Frontal cortex (tissue), 4 donors: Measurements from ENCODE around the gene CHTF18. TPM values are rescaled to one million over a fixed set of nuclear protein-coding genes. Genes with fewer than 3 reads are reported as not detected.
"Not testable (repeated sequence)": the region's sequence is repeated elsewhere in the genome, so short reads cannot be mapped to it uniquely, and the experiment has no call there.

Experiments used
- DNase-seq, 2 donors: peaks; one replicate each; pipeline ENCODE4 v3.0.0; 2012; ENCODE audit warnings: low spot score in 2 of 2
- FAIRE-seq: peaks from 2 replicates; lab custom pipeline; 2012; peaks lifted over from hg19 to GRCh38; lab: Jason Lieb, UNC
- total RNA-seq: library from RNA; depleted of rRNA; stranded (reverse); fragments of >200 nt; gene quantifications from one replicate; pipeline ENCODE4 v1.2.3, GENCODE V29; 2014
- donor health status: control.
- donor health status: control.
- donor health status: control.

CHTF18 gene
- 9.8 TPM for total RNA-seq

DNA sequence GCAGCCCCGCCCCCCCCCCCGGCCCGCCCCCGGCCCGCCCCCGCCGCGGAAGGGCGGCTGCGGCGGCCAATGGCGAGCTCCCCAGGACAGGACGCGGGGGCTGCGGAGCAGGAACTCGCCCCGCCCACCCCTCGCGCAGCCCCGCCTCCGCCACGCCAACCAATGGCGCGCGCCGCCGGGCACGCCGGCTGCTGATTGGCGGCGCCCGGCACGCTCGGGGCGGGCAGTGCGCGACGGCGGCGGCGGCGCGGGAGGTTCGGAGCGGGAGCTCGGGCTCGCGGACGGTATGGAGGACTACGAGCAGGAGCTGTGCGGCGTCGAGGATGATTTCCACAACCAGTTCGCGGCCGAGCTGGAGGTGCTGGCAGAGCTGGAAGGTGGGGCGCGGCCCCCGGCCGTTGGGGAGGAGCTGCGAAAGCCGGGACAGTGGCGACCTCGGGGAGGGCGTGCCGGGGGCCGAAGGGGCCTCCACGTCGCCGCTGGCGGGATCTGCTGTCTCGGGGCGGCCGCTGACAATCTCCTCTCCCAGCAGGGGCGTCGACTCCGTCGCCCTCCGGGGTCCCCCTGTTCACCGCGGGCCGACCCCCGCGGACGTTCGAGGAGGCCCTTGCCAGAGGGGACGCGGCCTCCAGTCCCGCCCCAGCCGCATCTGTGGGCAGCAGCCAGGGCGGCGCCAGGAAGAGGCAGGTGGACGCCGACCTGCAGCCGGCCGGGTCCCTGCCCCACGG, at the start of gene CHTF18:
Gene CHTF18, plus strand, starts transcription at position 222 of the 728 bp plus-strand sequence. Its CDS starts 65 bp downstream, at position 287.
- DNase-seq (peak; percentile 100), FAIRE-seq (no peak)

DNA sequence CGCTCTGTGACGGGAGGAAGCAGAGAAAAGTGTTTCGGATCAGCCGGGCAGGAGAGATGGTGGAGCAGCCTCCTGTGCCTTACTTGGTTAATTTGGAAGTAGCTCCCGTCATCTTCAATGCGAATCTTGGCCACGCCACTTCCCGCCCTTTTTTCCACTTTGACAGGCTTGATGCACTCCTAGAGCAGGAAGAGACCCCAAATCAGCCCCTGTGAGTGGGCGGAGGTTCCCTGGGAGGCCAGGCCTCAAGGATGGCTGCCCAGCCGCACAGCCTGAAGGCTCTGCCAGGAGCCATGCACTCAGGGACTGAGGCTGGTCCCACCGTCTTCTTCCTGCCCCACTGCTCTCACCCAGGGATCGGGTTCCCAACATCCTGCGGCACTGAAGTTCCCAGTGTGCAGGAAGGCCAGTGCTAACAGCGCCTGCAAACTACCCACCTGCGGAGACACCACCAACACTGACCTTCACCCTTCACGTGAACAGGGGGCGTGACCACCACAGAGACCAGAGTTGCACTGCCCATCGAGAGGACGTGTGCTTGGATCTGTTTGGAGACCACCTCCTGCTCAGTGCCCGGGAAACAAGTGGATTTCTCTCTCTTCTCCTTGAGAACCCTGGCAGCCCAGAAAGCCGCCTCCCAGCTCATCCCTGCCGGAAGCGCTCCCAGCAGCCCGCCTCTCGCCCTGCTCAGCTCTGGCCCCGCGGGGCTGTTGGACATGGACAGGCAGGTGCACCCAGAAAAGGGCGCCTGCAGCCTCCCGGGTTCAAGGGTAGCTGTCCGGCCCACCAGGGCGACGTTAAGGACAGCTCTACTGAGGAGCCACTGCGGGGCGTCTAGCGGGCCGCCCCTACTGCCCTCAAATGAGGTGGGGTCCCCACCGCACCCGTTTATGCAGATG, 48.6 kb upstream of the CHTF18 start:
- FAIRE-seq = no peak
- DNase-seq = no peak

DNA sequence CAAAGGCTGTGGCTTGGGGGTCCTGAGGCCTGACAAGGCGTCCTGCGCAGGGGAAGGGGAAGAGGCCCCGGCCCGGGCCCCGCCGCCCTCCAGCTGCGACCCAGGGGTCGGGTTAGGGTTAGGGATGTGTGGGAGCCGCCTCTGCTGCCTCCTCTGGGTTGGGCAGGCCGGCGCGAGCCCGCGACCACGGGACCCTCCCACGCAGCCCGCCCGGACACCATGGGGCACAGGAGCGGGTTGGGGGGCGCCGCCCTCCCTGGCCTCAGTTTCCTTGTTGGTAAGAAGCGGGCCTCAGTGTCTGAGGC, 48.0 kb upstream of the CHTF18 start:
- DNase-seq (peak in 1 of 2 donors; percentile 47), FAIRE-seq (no peak)

DNA sequence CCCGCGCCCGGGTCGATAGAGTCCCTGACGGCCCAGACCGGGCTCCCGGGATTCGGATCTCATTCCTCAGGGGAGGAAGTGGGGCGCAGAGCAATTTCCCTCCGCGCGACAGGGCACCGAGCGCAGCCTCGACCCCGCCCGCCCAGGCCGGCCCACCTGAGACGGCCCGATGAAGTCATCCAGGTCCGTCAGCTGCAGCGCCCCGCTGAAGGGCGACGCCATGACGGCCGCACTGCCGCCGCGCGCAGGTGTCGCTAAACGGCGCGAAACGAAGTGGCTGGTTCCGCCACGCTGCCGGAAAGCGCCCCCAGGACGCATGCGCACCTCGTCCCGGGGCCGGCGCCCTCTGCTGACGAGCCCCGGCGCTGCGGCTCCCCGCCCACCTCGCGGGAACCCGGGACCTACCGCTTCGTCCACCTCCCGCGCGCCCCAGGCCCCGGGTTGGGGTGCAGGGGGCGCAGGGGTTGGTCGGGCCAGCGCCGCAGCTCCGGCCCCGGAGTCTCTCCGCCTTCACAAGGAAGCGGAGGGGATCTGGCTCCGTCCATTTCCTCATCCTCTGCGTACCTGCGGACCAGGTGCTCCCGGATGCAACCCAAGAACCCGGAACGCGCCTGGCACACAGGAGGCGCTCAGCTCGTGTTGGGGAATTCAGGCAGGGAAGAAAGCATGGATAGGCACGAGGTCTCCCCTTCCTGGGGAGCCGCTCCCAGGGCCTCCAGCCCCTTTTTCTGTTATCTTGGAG, 47.5 kb upstream of the CHTF18 start, which contains the start of gene CIAO3:
Gene CIAO3, minus strand, starts transcription at position 234 of the 742 bp plus-strand sequence. Its CDS starts 12 bp downstream, at position 222.
- DNase-seq = peak; percentile 98
- FAIRE-seq = no peak

DNA sequence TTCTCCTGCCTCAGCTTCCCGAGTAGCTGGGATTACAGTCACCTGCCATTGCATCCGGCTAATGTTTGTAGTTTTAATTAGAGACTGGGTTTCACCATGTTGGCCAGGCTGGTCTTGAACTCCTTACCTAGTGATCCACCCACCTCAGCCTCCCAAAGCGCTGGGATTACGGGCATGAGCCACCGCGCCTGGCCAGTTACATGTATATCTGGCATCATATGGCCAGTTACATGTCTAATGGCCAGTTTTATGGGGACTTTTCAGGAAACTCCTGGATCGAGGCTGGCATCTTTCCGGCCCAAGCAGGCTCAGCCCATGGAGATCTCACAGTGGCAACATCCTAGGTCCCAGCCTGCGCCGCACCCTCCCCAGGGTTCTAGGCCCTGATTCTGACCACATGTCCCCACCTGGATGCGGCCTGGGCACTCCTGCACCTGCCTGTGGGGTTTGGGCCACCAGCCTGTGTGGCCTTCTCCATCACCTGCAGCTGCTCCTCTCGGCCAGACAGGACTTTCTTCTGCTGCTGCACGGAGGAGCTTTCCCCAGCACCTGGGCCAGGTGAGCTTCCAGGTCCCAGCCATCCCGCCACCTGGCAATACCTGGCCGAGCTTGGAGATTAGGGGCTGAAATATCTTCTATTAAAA, 46.3 kb upstream of the CHTF18 start:
- FAIRE-seq = no peak

DNA sequence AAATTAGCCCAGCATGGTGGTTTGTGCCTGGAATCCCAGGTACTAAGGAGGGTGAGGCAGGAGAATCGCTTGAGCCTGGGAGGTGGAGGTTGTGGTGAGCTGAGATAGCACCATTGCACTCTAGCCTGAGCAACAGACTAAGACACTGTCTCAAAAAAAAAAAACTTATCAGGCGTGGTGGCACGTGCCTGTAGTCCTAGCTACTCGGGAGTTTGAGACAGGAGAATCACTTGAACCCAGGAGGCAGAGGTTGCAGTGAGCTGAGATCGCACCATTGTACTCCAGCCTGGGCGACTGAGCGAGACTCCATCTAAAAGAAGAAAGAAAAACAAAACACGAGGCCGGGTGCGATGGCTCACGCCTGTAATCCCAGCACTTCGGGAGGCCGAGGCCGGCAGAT, 45.5 kb upstream of the CHTF18 start:
- DNase-seq, FAIRE-seq: not testable (repeated sequence)

More for the DNA sequence above, 46.3 kb upstream of the CHTF18 start:
- no peak for DNase-seq

DNA sequence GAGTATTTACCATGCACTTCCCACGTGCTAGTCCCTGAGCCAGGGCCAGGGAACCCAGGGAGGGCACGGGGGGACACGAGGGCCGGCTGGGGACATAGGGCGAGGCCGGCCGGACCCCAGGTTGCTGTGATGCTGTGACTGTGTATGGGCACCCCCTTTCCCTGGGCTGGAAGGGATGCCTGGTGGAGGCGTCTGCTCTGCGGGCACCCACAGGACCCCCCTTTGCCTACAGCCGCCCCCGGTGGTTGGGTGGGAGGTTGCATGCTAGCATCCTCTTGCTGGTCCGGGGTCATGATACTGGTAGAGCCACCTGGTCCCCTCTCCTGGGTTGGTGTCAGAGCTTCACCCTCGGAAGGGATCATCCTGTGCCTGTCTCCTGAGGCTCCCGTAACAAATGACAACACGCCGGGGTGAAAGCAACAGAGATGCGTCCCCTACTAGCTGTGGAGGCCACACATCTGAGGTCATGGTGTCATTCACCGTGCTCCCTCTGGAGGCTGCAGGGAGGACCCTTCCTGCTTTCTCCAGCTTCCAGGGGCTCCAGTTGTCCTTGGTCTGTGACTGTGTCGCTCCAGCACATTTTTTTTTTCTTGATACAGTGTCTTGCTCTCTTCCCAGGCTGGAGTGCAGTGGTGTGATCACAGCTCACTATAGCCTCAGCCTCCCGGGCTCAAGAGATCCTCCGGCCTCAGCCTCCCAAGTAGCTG, 44.5 kb upstream of the CHTF18 start:
- no peak for DNase-seq
- FAIRE-seq = no peak

DNA sequence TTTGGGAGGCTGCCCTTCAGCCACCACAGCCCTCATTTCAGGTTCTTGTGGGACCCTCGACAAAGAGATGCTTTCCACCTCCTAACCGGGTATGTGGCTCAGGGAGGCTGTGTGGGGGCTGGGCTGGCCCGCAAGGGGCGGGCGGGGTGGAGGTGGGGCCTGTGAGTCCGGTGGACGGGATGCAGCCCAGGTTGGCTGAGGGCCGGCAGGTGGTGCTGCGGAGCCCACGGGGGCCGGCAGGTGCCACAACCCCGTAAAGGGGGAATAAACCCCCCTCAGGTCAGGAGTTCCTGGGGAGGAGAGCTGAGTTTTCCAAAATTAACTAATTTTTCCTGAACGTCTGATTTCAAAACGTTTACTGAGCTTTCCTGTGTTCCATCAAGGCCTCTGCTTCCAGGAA, 42.7 kb upstream of the CHTF18 start:
- FAIRE-seq = no peak
- no peak for DNase-seq

DNA sequence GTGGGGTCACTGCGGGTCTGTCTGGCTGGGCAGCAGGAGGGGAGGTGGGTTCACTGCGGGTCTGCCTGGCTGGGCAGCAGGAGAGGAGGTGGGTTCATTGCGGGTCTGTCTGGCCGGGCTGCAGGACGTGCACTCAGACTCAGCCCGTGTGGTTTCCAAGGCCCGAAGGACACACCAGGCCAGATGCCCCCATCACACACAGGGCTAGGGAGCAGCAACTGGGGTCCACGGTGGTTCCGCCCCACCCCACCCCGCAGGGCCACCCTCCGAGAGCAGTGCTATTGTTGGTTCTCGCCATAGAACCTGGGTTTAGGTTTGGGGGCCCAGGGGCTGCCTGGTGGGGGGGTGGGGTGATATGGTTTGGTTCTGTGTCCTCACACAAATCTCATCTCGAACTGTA, 41.8 kb upstream of the CHTF18 start:
- FAIRE-seq (no peak), DNase-seq (no peak)

DNA sequence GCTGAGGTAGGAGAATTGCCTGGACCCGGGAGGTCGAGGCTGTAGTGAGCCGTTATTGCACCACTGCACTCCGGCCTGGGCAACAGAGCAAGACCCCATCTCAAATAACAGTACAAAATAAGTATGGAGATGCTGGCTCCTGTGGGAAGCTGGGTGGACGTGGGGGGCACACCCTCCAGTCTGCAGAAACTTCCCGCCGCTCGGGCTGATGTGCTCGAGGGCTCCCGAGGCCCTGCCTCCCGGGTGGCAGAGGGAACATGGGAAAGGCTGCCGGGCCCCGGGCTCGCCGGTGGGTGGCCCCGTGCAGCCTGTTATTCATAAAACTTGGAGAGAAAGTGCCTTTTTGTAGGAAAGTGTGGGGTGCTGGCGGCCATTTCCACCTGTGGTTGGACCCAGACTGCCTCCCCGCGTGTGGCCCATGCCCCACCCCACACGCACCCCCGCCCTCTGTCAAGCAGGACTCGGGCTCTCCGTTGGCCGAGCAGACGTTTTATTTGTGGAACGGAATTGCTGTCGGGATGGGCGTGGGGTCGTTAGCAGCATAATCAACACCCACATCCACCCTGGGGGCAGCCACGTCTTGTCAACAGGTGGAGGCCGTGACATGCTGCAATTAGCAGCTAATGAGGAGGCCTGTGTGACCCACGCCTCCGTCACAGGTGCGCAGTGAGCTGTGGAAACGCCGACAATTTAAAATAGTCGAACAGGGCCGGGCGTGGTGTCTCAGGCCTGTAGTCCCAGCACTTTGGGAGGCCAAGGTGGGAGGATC, 40.3 kb upstream of the CHTF18 start:
- no peak for DNase-seq
- no peak for FAIRE-seq

DNA sequence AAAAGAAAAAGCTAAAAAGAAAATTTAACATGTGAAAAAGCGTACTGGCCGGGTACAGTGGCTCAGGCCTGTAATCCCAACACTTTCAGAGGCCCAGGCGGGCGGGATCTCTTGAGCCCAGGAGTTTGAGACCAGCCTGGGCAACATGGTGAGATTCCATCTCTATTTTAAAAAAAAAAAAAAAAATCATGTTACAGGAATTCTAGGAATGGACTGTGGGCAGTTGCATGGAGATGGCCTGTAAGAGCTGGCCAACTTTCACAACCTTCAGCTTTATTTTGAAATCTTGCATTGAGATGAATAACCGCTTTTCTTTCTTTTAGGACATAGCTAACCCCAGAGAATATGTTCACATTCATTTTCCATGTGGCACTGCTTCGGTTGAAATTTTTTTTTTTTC, 39.4 kb upstream of the CHTF18 start:
- no peak for DNase-seq
- FAIRE-seq = no peak

DNA sequence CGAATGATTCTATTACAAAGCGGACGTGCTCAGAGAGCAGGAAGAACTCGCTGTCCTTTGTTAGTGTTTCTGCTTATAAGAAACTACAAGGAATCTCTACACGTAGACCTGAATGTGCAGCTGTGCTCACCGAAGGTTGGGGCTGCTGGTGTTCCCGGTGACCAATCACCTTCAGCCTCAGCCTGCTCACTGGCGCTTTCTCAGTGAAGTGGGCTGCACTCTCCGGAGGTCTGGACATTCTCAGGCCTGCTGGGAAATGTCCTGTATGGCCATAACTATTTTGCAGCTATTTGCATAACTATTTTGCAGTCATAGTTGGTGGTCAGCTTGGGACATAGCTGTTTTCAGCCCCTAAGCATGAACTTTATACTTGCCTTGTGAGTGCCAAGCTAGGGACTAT, 37.9 kb upstream of the CHTF18 start:
- FAIRE-seq (no peak), DNase-seq (no peak)

DNA sequence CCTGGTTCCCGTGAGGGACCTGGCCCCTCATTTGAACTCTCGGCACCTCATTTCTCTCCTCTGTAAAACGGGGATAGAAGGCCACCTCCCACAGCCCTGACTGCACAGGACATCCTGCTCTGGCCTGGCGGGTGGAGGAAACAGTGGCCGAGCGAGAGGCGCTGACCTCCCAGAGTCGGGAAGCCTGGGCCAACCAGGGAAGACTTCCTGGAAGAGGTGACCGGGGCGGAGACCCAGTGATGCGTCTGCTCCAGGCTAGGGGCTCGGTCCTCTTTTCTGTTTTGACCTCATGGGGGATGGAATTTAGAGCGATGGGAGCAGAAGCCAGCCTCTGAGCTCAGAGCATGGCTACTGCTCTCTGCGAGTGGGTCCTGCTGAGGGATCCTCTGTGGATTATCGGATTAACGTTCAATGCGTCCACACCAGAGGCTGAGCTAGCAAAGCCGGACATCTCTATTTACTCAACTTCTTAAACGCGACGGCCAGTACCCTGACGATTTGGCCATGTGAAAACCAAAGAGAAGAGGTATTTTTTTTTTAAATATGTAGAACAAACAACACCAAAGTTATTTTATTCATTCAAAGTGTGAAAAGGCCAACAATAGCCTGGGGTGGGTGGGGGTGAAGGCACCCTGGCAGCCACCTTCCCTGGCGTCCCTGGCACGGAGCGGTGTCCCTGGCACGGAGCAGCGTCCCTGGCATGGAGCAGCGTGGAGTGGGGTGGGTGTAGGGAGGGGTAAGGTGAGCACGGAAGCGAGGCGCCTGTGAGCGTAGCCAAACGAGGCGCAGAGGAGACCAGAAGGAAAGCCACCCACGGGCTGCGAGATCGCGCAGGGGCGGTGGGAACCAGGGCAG, 37.0 kb upstream of the CHTF18 start:
- FAIRE-seq (no peak), DNase-seq (peak in 1 of 2 donors; percentile 40)

DNA sequence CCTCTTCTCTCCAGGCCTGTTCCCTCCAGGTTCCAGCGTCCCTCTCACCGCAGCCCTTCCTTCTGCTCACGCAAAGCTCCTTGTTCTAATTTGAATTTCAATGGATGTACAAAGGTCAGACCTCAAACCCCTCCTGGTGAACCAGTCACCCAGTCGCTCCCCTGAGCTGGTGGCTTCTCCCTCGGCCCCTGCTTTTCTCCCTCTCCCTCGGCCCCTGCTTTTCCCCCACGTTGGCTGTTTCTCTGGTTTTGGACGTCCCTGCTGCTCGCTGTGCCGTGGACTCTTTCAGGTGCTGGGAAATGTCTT, 36.5 kb upstream of the CHTF18 start:
- DNase-seq = no peak

DNA sequence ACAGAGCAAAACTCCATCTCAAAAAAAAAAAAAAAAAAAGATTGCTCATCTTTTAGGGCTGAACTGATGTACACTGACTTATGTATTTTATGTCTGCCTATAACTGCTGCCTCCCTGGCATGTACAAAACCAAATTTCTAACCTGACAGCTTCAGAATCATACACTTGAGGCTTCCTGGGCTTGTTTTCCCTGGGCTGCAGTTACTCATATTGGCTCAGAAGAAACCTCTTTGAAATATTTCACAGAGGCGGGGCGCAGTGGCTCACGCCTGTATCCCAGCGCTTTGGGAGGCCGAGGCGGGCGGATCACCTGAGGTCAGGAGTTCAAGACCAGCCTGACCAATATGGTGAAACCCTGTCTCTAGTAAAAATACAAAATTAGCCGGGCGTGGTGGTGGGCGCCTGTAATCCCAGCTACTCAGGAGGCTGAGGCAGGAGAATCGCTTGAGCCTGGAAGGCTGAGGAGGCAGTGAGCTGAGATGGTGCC, 34.3 kb upstream of the CHTF18 start:
- not testable (repeated sequence) for DNase-seq, FAIRE-seq

More for the DNA sequence above, 36.5 kb upstream of the CHTF18 start:
- no peak for FAIRE-seq

DNA sequence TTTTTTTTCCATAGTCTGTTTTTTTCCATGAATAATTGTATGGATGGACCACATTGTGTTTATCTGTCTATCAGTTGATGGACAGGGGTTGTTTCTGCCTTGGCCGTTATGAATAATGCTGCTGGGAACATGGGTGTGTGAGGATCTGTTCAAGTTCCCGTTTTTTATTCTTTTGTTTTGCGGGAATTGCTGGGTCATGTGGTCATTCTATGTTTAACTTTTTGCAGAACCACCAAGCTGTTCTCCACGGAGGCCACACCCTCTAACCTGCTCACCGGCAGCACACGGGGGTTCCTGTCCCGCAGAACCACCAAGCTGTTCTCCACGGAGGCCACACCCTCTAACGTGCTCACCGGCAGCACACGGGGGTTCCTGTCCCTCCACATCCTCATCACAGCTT, 33.8 kb upstream of the CHTF18 start:
- no peak for DNase-seq
- no peak for FAIRE-seq

DNA sequence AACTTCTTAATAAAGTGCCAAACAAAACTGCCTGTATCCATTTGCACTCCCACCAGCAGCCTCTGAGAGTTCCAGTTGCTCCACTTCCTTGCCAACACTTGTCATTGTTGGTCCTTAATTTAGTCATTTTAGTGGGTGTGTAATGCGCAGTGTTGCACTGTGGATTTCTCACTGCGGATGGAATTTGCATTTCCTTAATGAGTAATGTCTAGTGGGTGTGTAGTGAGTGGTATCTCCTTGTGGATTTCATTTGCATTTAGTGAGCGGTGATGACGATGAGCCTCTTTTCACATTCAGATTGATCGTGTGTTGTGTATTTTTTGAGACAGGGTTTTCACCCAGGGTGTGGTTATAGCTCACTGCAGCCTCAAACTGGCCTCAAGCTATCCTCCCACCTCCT, 32.0 kb upstream of the CHTF18 start:
- FAIRE-seq (no peak), DNase-seq (no peak)
